Astrocyte of the cerebellum (primary cell): Measurements from ENCODE around the gene INPP5A.
"Not testable (repeated sequence)": the region's sequence is repeated elsewhere in the genome, so short reads cannot be mapped to it uniquely, and the experiment has no call there.

Experiments
- DNase-seq: peaks from one replicate; pipeline ENCODE4 v3.0.0-alpha.2; 2011; ENCODE audit warnings: low read depth
- H3K4me3 ChIP-seq: 2 replicates; pipeline ENCODE4 v1.5.1; 2011; ENCODE audit warnings: mild to moderate bottlenecking, low read depth, low read length, moderate library complexity
- in situ Hi-C: cut with HindIII; loops from 2 replicates; pipeline ENCODE4 v1.10.0; 2017; ENCODE audit warnings: low sequenced_read_pairs
- TF ChIP-seq, protein P1 (sequence below): IDR thresholded peaks from 2 replicates; pipeline ENCODE4 v1.5.1; 2012; ENCODE audit warnings: low read length, low read depth, moderate library complexity, mild to moderate bottlenecking; ENCODE audit errors: missing control alignments

Gene INPP5A

DNA sequence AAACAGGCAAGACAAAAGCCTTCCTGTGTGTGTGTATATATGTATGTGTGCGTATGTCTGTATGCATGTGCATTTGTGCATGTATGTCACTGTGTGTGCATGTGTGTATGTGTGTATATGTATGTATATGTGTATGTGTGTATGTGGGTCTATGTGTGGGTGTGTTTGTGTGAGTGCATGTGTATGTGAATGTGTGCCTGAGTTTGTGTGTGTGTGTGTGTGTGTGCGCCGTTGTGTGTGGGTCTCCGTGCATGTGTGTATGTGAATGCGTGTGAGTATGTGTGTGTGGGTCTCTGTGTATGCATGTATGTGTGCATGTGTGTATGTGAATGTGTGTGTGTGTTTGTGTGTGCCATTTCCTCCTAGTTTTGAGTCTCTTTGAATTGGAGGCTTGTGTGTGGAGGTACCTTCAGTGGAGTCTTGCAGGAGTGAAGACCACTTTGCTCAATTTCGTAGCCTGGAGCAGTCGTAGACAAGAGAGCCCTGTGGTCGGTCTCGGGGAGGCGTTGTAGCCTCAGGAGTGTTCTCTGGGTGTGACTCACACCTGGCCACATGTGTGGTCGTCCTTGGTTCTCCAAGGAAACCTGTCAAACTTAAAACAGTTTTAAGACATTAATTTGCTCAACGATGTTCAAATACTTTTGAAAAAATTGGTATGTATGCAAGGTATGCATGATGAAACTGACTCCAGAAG is 28.1 kb downstream of the INPP5A start:
- TF ChIP-seq, protein P1, sequence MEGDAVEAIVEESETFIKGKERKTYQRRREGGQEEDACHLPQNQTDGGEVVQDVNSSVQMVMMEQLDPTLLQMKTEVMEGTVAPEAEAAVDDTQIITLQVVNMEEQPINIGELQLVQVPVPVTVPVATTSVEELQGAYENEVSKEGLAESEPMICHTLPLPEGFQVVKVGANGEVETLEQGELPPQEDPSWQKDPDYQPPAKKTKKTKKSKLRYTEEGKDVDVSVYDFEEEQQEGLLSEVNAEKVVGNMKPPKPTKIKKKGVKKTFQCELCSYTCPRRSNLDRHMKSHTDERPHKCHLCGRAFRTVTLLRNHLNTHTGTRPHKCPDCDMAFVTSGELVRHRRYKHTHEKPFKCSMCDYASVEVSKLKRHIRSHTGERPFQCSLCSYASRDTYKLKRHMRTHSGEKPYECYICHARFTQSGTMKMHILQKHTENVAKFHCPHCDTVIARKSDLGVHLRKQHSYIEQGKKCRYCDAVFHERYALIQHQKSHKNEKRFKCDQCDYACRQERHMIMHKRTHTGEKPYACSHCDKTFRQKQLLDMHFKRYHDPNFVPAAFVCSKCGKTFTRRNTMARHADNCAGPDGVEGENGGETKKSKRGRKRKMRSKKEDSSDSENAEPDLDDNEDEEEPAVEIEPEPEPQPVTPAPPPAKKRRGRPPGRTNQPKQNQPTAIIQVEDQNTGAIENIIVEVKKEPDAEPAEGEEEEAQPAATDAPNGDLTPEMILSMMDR, result no peak

DNA sequence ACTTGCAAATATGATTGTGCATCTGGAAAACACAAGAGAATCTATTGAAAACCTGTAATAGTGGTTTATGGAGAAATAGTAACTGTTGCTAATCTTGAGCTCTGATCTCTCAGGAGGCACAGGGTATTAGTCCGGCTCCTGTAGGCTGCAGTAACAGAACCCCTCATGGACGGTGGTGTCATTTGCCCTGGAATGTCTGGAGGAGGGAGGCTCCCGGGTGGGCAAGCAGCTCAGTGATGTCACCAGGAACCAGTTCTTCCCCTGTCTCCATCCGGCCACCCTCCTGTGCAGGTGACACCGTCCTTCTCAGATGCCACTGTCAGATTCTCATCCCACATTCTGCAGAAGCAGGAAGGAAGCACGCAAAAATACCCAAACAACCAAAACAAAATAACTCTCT is 29.3 kb downstream of the INPP5A start:
- no peak overlapping the region for H3K4me3 ChIP-seq
- in situ Hi-C loops, result loop anchor here (5.0 kb wide), 1 partner anchor 45 kb away; no protein-coding TSS in a partner anchor
- TF ChIP-seq, protein P1, result no peak
- DNase-seq, result no peak

More for the DNA sequence above, 28.1 kb downstream of the INPP5A start:
- no peak overlapping the region for H3K4me3 ChIP-seq
- no peak for DNase-seq
- in situ Hi-C loops, result loop anchor here (5.0 kb wide), 1 partner anchor 43 kb away; no protein-coding TSS in a partner anchor

DNA sequence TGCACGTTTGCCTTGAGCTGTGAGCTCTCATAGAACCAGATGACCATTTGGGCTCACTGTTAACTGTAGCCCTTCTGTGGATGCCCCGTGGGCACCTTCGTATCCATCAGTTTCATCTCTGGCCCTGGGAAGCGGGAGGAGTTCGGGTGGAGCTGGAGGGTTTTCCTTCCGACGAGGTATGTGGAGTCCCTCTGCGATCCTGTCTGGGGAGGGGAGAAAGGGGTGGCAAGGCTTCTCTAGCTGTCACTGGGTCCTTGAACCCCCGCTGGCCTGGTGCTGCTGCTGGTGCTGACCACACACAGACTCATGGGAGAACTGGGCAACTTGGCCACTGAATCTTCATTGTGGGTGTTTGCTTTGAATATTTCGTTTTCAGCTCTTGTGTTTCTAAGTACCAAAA is 32.7 kb downstream of the INPP5A start:
- H3K4me3 ChIP-seq, result no peak overlapping the region
- DNase-seq, result no peak
- in situ Hi-C loops, result no loop called here
- TF ChIP-seq, protein P1, result no peak

DNA sequence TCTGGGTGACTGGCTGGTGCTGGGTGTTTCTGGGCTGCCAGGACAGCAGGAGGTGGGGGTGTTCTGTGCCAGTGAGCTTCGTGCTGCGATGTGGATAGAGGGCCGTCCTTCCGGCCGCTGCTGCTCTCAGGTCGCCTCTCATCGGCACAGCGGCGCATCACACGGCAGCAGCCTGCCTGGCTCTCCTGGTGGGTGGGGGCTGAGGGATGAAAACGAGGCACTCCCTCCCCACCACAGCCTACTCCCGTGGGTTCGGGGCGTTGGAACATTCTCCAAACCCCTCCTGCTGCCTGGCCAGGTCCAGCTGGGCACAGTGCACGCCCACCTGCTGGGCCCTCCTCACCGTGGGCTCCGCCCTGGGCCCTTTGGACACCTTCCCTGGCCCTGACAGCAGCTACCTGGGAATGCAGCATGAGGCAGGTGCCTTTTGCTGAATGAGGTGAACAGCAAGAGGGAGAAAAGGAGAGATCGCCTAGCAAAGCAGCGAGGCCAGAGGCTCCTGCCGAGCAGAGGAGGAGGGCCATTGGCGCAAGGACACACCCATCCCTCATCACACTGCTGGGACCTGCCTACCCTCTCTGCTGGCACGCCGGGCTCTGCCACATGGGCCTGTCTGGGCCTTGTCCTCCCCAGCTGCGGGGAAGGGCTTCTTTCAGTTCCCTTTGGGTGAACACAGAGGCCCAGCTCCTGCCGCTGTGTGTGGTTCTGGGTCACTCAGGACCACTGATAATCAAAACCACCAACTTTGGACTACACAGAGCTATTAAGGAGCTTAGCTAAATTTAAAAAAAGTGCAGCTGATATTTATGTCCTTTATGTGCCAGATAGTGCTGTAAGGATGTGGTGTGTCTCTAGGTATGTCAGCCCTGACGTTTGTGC is 33.4 kb downstream of the INPP5A start:
- no peak overlapping the region for H3K4me3 ChIP-seq
- TF ChIP-seq, protein P1, result no peak
- DNase-seq, result no peak
- in situ Hi-C loops, result no loop called here

DNA sequence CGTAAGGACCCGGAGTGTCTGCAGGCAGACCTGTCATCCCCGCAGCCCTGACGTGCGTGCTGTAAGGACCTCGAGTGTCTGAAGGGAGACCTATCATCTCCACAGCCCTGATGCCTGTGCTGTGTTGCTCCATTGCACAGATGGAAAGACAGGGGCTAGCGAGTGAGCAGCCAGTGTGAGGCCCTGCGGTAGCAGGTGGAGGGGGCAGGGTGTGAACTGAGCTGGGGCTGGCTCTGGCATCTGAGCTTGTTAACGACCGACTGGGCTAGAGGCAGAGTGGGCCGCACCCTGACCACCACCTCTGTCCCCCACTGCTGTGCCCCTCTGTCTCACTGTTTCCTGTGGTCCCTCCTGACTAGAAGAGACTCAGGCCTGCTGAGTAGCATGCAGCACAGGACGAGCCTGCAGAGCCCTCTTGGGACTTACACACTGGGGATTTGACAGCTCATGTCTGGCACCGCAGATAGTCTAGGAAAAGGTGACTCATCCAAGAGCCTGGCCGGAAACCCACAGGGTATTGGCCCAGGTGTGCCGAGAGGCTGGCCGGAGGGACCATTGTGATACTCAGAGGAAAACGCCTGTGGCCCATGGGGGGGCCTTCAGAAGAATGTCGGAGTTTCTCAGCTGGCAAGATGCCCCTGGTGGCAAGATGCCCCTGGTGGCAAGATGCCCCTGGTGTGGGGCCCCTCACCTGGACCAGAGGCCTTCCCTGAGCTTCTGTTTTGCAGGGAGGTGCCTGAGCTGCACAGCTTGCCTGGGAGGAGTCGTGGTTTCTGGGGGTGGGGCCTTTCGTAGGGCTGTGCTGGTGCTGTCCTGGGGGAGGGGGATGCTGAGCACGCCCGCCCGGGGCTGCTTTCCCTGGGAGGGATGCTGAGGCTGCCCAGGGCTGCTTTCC is 34.3 kb downstream of the INPP5A start:
- H3K4me3 ChIP-seq, result no peak overlapping the region
- peak; percentile 50 for DNase-seq
- in situ Hi-C loops, result no loop called here
- TF ChIP-seq, protein P1, result no peak

DNA sequence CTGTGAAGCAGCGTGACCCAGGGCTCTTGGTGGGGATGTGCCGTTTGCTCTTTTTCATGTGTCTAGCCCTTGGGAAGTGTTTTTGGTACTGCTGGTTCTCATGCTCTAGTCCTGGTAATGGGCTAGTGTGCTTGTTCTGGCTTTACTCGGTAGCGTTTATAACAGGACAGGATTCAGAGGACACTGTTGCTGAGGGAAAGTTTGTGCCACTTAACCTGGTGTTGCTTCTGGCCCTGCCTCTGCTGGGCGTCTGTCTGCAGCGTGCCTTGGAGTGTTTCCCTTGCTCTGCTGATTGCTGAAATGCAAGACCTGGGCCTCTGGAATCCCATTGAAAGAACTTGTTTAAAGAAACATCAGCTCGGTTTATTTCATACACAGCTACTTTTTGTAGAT is 35.0 kb downstream of the INPP5A start:
- DNase-seq, result no peak
- no peak overlapping the region for H3K4me3 ChIP-seq
- TF ChIP-seq, protein P1, result no peak
- in situ Hi-C loops, result no loop called here

DNA sequence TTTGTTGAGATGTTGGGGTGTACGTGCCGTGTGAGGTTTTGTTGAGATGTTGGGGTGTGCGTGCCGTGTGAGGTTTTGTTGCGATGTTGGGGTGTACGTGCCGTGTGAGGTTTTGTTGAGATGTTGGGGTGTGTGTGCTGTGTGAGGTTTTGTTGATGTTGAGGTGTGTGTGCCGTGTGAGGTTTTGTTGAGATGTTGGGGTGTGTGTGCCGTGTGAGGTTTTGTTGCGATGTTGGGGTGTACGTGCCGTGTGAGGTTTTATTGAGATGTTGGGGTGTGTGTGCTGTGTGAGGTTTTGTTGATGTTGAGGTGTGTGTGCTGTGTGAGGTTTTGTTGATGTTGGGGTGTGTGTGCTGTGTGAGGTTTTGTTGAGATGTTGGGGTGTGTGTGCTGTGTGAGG is 35.4 kb downstream of the INPP5A start:
- DNase-seq, in situ Hi-C loops, H3K4me3 ChIP-seq: not testable (repeated sequence)
